Midbrain (tissue), 1 donor: ENCODE results near the gene WDR70.
"Not testable (repeated sequence)": the region's sequence is repeated elsewhere in the genome, so short reads cannot be mapped to it uniquely, and the experiment has no call there.

Experiments used
- DNase-seq: peaks from one replicate; lab custom pipeline; 2025; lab: John Stamatoyannopoulos, UW

WDR70 gene

DNA sequence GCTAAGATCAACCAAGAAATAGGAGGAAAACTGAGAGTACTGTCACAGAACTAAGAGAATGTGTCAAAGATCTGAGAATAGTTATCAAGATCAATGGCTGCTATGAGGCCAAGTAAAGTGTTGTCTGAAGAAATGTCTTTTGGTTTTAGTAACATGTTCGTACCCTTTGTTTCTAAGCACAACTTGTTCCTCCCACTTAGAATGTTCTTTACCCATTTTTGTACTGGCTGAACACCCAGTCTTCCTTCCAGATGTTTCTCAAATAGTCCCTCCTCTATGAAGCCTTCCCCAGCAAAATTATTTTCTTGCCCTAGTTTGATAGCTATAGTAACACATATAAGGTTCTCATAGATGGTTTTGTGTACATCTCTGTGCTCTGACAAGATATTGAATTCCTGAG, 191.5 kb downstream of the WDR70 start:
- no peak for DNase-seq

DNA sequence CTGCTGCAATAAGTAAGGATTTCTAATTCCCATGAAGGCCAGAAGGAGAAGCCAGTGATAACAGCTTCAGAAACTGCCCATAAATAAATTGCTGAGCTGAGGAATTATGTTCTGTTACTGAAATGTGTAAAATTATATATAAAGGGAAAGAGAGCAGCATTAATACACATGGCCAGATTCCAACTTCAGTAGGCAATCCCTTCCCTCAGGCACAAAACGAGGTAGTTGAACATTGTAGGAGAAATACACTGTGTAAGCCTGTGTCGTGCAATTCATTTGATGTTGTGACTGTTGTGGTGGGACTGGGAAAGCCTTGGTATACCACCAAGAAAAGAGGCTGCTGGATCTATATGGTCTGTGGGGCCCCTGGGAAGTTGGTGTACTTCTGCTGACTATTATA, 192.9 kb downstream of the WDR70 start:
- no peak for DNase-seq

DNA sequence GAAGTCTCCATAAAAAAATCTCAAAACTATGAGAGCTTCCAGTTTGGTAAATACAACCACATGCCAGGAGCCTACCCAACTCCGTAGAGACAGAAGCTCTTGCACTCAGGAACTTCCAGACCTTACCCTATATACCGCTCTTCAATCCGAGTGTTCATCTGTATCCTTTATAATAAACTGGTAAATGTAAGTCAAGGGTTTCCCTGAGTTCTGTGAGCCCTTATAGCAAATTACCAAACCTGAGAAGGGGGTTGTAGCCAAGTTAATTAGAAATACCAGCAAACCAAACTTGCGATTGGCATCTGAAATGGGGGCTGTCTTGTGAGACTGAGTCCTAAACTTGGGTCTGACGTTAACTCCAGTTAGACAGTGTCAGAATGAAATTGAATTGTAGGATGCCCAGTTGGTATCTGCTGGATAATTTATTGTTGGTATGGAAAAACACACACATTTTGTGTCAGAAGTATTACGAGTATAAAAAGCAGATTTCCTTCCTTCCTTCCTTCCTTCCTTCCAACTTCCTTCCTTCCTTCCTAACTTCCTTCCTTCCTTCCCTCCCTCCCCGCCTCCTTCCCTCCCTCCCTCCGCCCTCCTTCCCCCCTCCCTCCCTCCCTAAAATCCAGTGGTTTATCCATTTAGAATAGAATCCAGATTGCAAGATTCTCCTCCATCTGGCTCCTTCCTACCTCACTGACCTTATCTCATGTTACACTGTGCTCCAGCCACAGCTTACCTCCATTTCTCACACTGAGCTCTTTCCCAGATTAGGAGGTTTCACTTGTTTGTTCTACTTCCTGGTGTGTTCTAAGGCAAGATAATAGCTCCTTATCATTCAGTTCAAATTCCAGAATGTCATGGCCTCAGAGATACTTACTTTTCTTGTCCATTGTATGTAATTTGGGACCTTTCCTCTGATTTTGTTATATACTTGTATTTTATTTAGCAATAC, 196.7 kb downstream of the WDR70 start:
- DNase-seq = no peak

DNA sequence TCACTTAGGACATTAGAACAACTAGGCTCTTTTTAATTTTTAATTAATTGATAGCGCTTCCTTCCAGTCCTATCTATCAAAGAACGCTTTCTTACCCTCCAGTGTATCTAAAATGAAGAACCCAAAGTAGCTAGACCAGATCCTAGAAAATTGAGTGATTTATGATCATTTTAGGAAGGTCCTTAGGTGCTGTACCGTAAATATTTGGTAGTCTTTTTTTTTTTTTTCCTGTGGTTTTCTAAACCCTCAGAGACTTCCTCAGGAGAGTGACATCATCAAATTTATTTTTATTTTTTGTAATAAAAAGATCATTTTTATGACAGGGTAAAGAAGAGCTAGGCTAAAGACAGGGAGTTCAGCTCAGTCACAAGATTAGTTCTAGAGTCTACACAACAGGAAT, 197.4 kb downstream of the WDR70 start:
- DNase-seq = no peak

DNA sequence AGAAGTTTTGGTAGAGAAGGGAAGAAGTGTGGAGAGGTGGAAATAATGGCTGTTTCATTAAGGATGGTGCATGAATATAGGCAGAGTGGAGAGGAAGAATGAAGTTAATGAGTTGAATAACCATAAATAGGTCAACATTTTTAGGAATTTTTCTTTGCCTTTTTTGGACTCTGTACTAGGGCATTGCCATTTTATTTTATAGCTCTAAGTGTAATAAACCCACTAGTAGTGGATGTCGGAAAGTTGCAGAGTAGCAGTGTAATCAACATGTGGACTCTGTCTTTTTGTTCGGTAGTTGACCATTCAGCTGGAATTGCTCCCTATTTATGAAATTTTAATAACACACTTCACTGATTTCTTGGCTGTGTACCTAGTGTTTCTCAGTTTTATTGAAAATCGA, 199.1 kb downstream of the WDR70 start:
- DNase-seq = no peak

DNA sequence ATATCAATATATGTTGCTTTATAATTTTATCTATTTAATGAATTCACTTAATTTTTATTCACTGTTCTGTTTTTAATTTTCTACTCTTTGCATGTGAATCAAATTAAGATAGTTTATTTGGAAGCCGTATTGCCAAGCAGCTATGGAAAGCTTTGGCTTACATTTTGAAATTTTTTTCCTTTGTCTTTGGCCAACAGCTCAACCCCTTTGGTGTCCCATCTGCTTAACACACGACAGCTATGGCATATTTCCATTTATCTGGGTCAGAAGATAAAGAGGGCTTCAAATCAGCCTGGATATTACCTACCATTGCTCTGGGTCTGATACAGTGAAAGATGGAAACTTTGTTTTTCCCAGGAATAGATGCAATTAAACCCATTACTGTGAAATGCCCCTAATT, 201.0 kb downstream of the WDR70 start:
- no peak for DNase-seq

DNA sequence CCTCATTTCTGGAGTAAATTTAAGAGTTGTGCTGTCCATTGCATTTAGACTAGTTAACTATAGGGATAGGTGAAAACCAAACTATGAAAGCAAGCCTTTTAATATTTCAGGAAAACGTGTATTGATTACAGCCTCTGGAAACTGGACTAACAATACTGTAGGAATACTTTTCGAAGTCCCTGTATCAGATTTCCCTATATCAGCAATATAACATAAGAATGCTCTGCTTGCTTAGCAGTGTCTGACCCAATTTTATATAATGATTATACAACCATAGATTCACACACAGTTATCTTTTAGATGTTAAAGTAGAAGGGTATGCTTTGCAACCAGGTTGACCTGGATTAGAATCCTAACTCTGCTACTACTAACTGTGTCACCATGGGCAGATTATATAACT, 203.1 kb downstream of the WDR70 start:
- no peak for DNase-seq

DNA sequence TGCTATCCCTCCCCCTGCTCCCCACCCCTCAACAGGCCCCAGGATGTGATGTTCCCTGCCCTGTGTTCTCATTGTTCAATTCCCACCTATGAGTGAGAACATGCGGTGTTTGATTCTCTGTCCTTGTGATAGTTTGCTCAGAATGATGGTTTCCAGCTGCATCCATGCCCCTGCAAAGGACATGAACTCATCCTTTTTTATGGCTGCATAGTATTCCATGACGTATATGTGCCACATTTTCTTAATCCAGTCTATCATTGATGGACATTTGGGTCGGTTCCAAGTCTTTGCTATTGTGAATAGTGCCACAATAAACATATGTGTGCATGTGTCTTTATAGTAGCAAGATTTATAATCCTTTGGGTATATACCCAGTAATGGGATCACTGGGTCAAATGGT, 214.2 kb downstream of the WDR70 start:
- DNase-seq = not testable (repeated sequence)

DNA sequence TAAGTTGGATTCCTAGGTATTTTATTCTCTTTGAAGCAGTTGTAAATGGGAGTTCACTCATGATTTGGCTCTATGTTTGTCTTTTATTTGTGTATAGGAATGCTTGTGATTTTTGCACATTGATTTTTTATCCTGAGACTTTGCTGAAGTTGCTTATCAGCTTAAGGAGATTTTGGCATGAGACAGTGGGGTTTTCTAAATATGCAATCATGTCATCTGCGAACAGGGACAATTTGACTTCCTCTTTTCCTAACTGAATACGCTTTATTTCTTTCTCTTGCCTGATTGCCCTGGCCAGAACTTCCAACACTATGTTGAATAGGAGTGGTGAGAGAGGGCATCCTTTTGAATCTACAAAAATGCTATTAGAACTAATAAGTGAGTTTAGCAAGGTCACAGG, 215.7 kb downstream of the WDR70 start:
- DNase-seq = not testable (repeated sequence)

DNA sequence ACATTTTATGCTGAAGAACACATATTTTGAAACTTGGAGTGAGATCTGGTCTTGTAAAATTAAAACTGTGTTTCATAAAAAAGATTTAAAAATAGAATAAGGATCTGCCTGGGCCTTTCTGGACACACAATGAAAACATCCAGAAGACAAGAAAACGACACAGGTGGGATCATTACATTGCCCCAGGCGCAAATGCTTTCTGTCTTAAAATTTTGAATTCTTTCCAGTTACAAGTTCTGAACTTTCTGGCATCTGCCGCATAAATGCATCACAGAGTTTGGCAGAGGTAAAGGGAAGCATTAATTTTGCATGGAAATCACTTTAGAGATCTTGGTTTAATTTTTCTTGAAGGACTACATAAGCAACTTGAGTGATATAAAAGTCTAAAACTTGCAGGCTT, 219.6 kb downstream of the WDR70 start:
- DNase-seq = no peak

DNA sequence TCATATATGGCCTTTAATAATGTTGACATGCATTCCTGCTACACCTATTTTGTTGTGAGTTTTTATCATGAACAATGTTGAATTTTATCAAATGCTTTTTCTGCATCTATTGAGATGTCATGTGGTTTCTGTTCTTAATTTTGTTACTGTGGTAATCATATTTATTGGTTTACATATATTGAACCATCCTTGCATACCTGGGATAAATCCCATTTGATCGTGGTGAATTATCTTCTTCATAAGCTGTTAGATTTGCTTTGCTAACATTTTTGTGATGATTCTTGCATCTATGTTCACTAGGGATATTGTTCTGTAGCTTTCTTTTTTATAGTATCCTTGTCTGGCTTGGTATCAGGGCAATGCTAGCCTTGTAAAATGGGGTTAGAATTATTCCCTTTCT, 222.0 kb downstream of the WDR70 start:
- DNase-seq = no peak

DNA sequence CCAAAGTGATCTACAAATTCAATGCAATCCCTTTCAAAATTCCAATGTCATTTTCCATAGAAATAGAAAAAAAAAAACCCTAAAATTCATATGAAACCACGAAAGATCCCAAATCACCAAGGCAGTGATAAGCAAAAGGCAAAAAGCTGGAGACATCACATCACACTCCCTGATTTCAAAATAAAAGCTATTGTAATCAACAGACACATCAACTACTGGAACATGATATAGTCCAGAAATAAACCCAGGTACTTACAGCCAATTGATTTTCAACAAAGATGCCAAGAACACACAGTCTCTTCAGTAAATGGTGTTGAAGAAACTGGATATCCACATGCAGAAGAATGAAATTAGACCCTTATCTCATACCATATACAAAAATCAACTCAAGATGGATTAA, 224.0 kb downstream of the WDR70 start:
- no peak for DNase-seq

DNA sequence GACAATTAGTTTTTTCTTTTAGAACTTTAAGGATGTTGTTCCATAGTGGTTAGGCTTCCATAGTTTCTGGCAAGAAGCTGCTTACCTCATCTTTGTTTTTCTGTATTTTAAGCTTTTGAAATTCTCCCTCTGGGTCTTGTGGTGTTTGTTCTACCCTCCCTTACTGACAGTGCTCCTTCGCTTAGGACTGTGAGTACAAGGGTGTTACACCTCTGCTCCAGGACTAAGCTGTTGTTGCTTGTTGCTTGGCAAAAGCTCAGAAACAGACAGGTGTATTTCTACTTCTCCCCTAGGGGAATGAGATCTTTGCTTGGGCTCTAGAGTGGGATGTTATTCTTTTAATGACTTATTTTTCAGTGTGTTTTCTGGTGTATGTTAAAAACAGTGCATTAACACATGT, 225.2 kb downstream of the WDR70 start:
- no peak for DNase-seq

DNA sequence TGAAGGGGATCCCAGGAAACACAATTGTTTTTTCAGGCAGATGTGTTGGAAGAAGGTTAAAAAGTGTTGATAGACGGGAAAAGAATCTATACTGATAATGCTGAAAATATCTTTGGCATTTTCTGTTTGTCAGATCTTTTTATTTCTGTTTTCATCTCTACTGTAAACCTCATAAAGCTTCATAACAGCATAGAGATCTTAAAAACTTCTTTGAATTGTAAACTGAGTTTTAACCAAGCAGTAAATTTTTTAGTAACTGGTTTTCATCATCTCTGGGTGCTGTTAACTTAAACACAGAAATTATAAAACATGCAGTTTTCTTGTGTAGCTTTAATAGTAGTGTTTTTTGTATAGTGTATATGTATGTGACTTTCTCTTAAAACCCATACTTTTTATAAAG, 227.0 kb downstream of the WDR70 start:
- DNase-seq = no peak

DNA sequence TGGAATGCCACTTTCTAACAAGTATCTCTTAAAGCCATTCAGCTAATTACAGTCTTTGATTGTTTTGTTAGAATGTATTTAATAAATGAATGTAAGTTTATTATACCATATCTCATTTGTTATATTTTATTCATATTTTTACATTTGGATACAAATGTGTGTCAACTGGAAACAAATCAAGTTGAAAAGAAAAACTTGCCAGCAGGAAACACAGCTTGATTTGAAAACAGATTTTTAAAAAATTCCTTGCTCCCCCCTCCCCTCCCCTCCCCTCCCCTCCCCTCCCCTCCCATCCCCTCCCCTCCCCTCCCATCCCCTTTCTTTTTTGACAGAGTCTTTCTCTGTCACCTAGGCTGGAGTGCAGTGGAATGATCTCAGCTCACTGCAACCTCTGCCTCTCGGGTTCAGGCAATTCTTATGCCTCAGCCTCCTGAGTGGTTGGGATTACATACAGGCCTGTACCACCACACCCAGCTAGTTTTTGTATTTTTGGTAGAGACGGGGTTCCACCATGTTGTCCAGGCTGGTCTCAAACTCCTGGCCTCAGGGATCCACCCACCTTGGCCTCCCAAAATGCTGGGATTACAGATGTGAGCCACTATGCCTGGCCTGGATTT, 227.6 kb downstream of the WDR70 start:
- no peak for DNase-seq

DNA sequence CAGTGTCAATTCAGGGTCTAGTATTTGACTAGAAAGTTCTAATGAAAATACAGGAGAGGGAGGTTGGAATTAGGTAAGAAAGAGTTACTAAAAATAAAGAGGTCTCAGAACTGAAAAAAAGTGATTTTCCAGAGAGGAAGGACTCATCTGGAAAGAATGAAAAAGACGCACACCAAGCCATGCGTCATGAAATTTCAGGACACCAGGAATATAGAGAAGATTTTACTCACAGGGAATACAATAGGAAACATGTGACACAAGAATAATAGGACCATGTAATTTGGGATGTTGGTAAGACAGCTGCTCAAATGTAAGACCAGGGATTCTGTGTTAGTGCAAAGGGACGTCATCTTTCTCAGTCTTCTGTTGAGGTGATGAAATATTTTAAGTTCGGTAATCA, 236.1 kb downstream of the WDR70 start:
- DNase-seq = no peak

DNA sequence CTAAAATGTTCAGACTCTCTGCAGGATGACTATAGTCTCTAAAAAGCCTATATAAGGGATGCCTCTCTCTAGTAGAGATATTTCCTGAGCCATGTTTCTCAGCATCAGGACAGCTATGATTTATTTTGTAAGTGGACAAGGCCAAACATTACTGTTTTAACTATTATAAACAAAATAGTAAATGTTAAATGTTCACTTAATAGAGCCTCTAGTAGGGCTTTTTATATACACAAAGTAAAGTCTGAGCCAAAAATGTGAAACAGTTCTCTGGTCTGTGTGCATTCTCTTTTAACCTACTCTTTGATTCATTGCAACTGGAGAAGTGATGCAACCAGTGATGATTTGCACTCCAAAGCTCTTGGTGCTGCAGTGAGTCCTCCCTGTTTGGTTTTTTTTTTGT, 240.2 kb downstream of the WDR70 start:
- DNase-seq = no peak

DNA sequence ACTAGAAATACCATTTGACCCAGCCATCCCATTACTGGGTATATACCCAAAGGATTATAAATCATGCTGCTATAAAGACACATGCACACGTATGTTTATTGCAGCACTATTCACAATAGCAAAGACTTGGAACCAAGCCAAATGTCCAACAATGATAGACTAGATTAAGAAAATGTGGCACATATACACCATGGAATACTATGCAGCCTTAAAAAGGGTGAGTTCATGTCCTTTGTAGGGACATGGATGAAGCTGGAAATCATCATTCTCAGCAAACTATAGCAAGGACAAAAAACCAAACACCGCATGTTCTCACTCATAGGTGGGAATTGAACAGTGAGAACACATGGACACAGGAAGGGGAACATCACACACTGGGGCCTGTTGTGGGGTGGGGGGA, 243.2 kb downstream of the WDR70 start:
- DNase-seq = not testable (repeated sequence)

DNA sequence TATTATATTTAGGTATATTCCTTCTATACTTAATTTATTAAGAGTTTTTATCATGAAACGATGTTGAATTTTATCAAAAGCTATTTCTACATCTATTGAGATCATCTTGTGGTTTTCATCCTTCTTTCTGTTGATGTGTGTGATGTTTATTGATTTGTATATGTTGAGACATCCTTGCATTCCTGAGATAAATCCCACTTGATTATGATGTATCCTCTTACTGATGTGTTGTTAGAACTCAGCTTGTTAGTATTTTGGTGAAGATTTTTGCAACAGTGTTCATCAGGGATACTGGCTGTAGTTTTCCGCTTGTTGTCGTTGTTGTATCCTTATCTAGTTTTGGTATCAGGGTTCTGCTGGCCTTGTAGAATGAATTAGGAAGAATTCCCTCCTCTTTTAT, 247.1 kb downstream of the WDR70 start:
- DNase-seq = no peak

DNA sequence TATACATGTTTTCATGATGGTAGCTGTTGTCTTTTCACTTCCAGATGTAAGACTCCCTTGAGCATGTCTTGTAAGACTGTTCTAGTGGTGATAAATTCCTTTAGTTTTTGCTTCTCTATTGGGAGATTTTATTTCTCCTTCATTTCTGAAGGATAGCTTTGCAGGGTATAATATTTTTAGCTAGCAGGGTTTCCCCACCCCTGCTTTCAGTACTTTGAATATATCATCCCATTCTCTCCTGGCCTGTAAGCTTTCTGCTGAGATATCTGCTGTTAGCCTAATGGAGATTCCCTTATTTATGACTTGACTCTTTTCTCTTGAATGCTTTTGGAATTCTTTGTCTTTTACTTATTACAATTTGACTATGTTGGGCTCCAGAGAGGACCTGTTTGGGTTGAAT, 249.8 kb downstream of the WDR70 start:
- DNase-seq = no peak

DNA sequence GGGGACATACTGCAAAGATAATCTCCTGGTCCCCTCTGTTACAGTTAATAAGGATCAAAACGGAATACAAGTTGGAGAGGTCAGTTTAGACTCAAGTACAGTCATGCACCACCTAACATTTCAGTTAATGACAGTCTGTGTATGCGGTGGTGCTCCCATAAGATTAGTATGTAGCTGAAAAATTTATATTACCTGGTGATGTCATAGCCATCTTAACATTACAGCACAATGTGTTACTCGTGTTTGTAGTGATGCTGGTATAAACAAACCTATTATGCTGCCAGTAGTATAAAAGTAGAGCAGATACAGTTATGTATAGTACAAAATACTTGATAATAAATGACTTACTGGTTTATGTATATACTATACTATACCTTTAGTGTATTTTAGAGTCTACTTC, 252.8 kb downstream of the WDR70 start:
- no peak for DNase-seq

DNA sequence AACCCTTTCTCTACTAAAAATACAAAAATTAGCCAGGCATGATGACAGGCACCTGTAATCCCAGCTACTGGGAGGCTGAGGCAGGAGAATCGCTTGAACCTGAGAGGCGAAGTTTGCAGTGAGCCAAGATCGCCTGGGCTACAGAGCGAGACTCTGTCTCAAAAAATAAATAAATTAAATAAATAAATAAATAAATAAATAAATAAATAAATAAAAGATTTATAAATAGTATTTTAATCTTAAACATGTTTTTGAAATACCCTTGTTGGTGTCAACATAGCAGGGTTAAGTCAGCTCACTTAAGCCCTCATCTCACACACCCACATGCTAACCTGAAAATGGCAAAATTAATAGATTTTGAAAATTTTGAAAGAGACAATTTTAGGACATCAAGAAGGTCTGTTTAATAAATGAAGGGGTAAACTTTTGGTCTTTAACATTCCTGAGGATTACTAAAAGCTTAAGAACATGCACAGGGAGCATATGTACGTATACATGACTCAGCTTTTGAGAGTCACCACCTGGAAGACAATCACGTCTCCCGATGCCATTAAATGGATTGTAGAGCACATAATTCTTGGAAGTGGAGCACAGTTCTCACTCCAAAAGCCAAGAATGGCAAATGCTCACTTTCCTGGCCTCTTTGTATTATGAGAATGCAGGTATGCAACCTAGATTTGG, 258.2 kb downstream of the WDR70 start:
- DNase-seq = no peak

DNA sequence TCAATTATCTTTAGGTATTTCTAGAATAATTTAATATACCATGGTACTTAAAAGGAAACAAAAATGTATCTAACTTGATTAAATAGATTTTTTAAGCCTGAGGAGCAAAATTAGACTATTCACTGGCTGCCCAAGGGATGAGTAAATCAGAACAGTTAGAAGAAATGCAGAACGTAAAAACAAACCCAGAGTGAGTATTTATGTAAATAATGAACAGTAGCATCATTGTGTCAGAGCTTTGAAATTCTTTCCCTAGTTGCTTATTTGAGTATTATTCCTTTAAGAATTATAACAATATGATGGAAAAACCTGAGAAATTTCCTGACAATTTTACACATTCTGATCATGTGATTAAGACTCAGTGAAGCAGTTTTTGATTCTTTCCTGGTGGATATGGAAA, 259.8 kb downstream of the WDR70 start:
- DNase-seq = no peak
